Activated naive CD8-positive, alpha-beta T cell treated with anti-CD3 and anti-CD28 coated beads, Interleukin-2, amount 10 ng/mL, durations not matched to agents 7 days and 5 days (primary cell): ENCODE results near the gene CDK13. TPM values are rescaled to one million over a fixed set of nuclear protein-coding genes. Genes with fewer than 3 reads are reported as not detected.
A peak's percentile ranks its signal among the peaks of the same experiment; 100 is the strongest.
"Not testable (repeated sequence)": the region's sequence is repeated elsewhere in the genome, so short reads cannot be mapped to it uniquely, and the experiment has no call there.

Experiments
- ATAC-seq: fragments of 150-1000 bp; cut with Tn5 transposase; one replicate; pipeline ENCODE4 v1.10.0; 2021; ENCODE audit warnings: low read depth, moderate library complexity
- POLR2A ChIA-PET: fragments of 350-600 bp; sonication (Branson Sonifier 250); formaldehyde crosslinking; loops from one replicate; lab custom pipeline; 2021; ENCODE audit warnings: antibody characterized with exemption; lab: Charles Lee
- DNase-seq: peaks from one replicate; pipeline ENCODE4 v3.0.0; 2021
- H3K27ac Mint-ChIP-seq: one replicate; pipeline ENCODE4 v1.8.0; 2022; ENCODE audit warnings: mild to moderate bottlenecking, mixed read lengths
- H3K27me3 Mint-ChIP-seq: one replicate; pipeline ENCODE4 v1.8.0; 2022; ENCODE audit warnings: mild to moderate bottlenecking, moderate library complexity, mixed read lengths
- H3K36me3 Mint-ChIP-seq: one replicate; pipeline ENCODE4 v1.8.0; 2021; ENCODE audit warnings: mild to moderate bottlenecking, mixed read lengths
- H3K4me1 Mint-ChIP-seq: one replicate; pipeline ENCODE4 v1.8.0; 2021; ENCODE audit warnings: mixed read lengths
- H3K4me3 Mint-ChIP-seq: one replicate; pipeline ENCODE4 v1.8.0; 2022; ENCODE audit warnings: mild to moderate bottlenecking, moderate library complexity, mixed read lengths
- H3K9me3 Mint-ChIP-seq: one replicate; pipeline ENCODE4 v1.8.0; 2021; ENCODE audit warnings: mixed read lengths
- total RNA-seq, 2 experiments: library from RNA; stranded (reverse); gene quantifications; one replicate each; pipeline ENCODE4 v1.2.3, GENCODE V29; 2021

The CDK13 gene
- total RNA-seq, 2 experiments from 2014 or later: 62.7 to 65.2 TPM

- H3K4me3 Mint-ChIP-seq: peak overlapping the region; percentile 73
- H3K27ac Mint-ChIP-seq: peak overlapping the region; percentile 38
- H3K27me3 Mint-ChIP-seq: peaks cover 10% of the 10 kb centered on the region
- H3K36me3 Mint-ChIP-seq: peaks cover 4% of the 10 kb centered on the region
- no peak for DNase-seq
- no peak for ATAC-seq
- POLR2A ChIA-PET: interaction anchor here (0.6 to 1.4 kb wide), 5 partner anchors 10 to 185 kb away, joined by 3 to 5 read pairs (median 4); partner anchors contain the start of gene CDK13
- no peaks in the 10 kb centered on the region for H3K9me3 Mint-ChIP-seq
- H3K4me1 Mint-ChIP-seq: peaks cover 14% of the 10 kb centered on the region
Measured at GRCh38 chr7:40135317-40135610, 185.2 kb downstream of the CDK13 start.

- Mint-ChIP-seq H3K4me3 (no peak overlapping the region), H3K4me1 (peaks cover 6% of the 10 kb centered on the region), H3K9me3 (no peaks in the 10 kb centered on the region), H3K27me3 (peaks cover 10% of the 10 kb centered on the region), H3K27ac (no peak overlapping the region), H3K36me3 (no peaks in the 10 kb centered on the region)
- no peak for ATAC-seq
- POLR2A ChIA-PET: no interaction called here
- DNase-seq: no peak
Measured at GRCh38 chr7:40137563-40137962, 187.5 kb downstream of the CDK13 start.

GRCh38 chr7:40138973-40139372 lies 188.9 kb downstream of the CDK13 start:
- Mint-ChIP-seq H3K4me3 (no peak overlapping the region), H3K4me1 (no peaks in the 10 kb centered on the region), H3K27me3 (peaks cover 13% of the 10 kb centered on the region), H3K27ac (no peak overlapping the region), H3K9me3 (no peaks in the 10 kb centered on the region), H3K36me3 (no peaks in the 10 kb centered on the region)
- ATAC-seq (no peak), DNase-seq (no peak)
- POLR2A ChIA-PET: no interaction called here

- POLR2A ChIA-PET, ATAC-seq, H3K4me1 Mint-ChIP-seq, H3K4me3 Mint-ChIP-seq, DNase-seq, H3K27ac Mint-ChIP-seq, H3K36me3 Mint-ChIP-seq, H3K9me3 Mint-ChIP-seq: not testable (repeated sequence)
- peaks cover 13% of the 10 kb centered on the region for H3K27me3 Mint-ChIP-seq
Measured at GRCh38 chr7:40139891-40140290, 189.8 kb downstream of the CDK13 start.

- H3K27ac Mint-ChIP-seq, DNase-seq, H3K27me3 Mint-ChIP-seq, H3K4me3 Mint-ChIP-seq, H3K9me3 Mint-ChIP-seq, ATAC-seq, POLR2A ChIA-PET, H3K36me3 Mint-ChIP-seq, H3K4me1 Mint-ChIP-seq: not testable (repeated sequence)
Measured at GRCh38 chr7:40141916-40142315, 191.9 kb downstream of the CDK13 start.

GRCh38 chr7:40145596-40146130 lies 195.6 kb downstream of the CDK13 start:
- H3K27me3 Mint-ChIP-seq, H3K27ac Mint-ChIP-seq, ATAC-seq, H3K4me3 Mint-ChIP-seq, POLR2A ChIA-PET, H3K36me3 Mint-ChIP-seq, DNase-seq, H3K4me1 Mint-ChIP-seq, H3K9me3 Mint-ChIP-seq: not testable (repeated sequence)

- peaks cover 3% of the 10 kb centered on the region for H3K4me1 Mint-ChIP-seq
- H3K27me3 Mint-ChIP-seq: peaks cover 4% of the 10 kb centered on the region
- H3K4me3 Mint-ChIP-seq: no peak overlapping the region
- H3K27ac Mint-ChIP-seq: no peak overlapping the region
- H3K36me3 Mint-ChIP-seq: no peaks in the 10 kb centered on the region
- ATAC-seq (no peak), DNase-seq (no peak)
- POLR2A ChIA-PET: no interaction called here
- no peaks in the 10 kb centered on the region for H3K9me3 Mint-ChIP-seq
Measured at GRCh38 chr7:40147371-40148246, 197.6 kb downstream of the CDK13 start.

- H3K27ac Mint-ChIP-seq, DNase-seq, H3K4me1 Mint-ChIP-seq, H3K36me3 Mint-ChIP-seq, POLR2A ChIA-PET, H3K4me3 Mint-ChIP-seq, ATAC-seq, H3K27me3 Mint-ChIP-seq, H3K9me3 Mint-ChIP-seq: not testable (repeated sequence)
Measured at GRCh38 chr7:40148247-40148580, 198.2 kb downstream of the CDK13 start.

GRCh38 chr7:40148671-40149070 lies 198.6 kb downstream of the CDK13 start:
- no peaks in the 10 kb centered on the region for H3K36me3 Mint-ChIP-seq
- H3K4me1 Mint-ChIP-seq: peaks cover 3% of the 10 kb centered on the region
- ATAC-seq (no peak), DNase-seq (no peak)
- H3K9me3 Mint-ChIP-seq: no peaks in the 10 kb centered on the region
- H3K27ac Mint-ChIP-seq: no peak overlapping the region
- no peak overlapping the region for H3K4me3 Mint-ChIP-seq
- POLR2A ChIA-PET: no interaction called here
- peaks cover under 1% of the 10 kb centered on the region for H3K27me3 Mint-ChIP-seq

Other genes with a start within 250 kb of the CDK13 start
- 10 to 100 TPM; 35.7 to 41.5 TPM for gene MPLKIP, start 184.4 kb downstream of the CDK13 start, total RNA-seq
- under 1 TPM; 0.44 to 0.57 TPM for gene SUGCT, start 184.7 kb downstream of the CDK13 start, total RNA-seq